Large intestine (tissue), 1 donor: ENCODE data around the gene SEMA4D. TPM values are rescaled to one million over a fixed set of nuclear protein-coding genes. Genes with fewer than 3 reads are reported as not detected.

Source experiments
- polyA plus RNA-seq: library from polyadenylated mRNA; unstranded; fragments of 120-200 nt; gene quantifications from one replicate; pipeline ENCODE4 v1.2.1, GENCODE V29; 2013

The SEMA4D gene
- polyA plus RNA-seq, 1 donor, result 32.8 TPM

Other genes with a start within 250 kb of the SEMA4D start
- gene CKS2, start 186.9 kb downstream of the SEMA4D start, polyA plus RNA-seq, result 95.6 TPM
- gene SECISBP2, start 179.6 kb downstream of the SEMA4D start, polyA plus RNA-seq, result 67.1 TPM
- gene GADD45G, start 106.9 kb upstream of the SEMA4D start, polyA plus RNA-seq, result 10.5 TPM